Tibial nerve (tissue), 4 donors: ENCODE data around the gene CDH13.

Source experiments
- CTCF ChIP-seq, 5 experiments: fragments of 200-600 bp in 3 of 5; fragments of 450-650 bp in 2 of 5; sonication (generic) in 3 of 5; IDR thresholded peaks; one replicate each; pipeline ENCODE4 v1.5.1; 2016 to 2019; ENCODE audit warnings: antibody characterized with exemption in 5 of 5, mild to moderate bottlenecking in 3 of 5, moderate library complexity in 2 of 5
- EP300 ChIP-seq, 2 donors: sonication (generic); formaldehyde crosslinking; IDR thresholded peaks; one replicate each; pipeline ENCODE4 v1.6.1; 2017; ENCODE audit warnings: antibody characterized with exemption in 2 of 2, mild to moderate bottlenecking in 1 of 2
- POLR2A ChIP-seq, 2 donors: fragments of 450-650 bp; IDR thresholded peaks; one replicate each; pipeline ENCODE4 v1.6.1; 2017; ENCODE audit warnings: antibody characterized with exemption in 2 of 2, mild to moderate bottlenecking in 2 of 2, moderate library complexity in 2 of 2

GRCh38 chr16:83285921-83286320, 659.2 kb downstream of the CDH13 start:
- TF ChIP-seq CTCF (IDR thresholded peaks at IDR 0.05): no peak
- no peak for TF ChIP-seq POLR2A (IDR thresholded peaks at IDR 0.05)
- no peak for TF ChIP-seq EP300 (IDR thresholded peaks at IDR 0.05)
